NCI-H526 treated with DMSO at 0.1 percent for 48 hours (cell line): ENCODE results near the gene FABP3.
A peak's percentile ranks its signal among the peaks of the same experiment; 100 is the strongest.

Source experiments
- DNase-seq: peaks from one replicate; lab custom pipeline; 2025; lab: John Stamatoyannopoulos, UW

Gene FABP3

DNA sequence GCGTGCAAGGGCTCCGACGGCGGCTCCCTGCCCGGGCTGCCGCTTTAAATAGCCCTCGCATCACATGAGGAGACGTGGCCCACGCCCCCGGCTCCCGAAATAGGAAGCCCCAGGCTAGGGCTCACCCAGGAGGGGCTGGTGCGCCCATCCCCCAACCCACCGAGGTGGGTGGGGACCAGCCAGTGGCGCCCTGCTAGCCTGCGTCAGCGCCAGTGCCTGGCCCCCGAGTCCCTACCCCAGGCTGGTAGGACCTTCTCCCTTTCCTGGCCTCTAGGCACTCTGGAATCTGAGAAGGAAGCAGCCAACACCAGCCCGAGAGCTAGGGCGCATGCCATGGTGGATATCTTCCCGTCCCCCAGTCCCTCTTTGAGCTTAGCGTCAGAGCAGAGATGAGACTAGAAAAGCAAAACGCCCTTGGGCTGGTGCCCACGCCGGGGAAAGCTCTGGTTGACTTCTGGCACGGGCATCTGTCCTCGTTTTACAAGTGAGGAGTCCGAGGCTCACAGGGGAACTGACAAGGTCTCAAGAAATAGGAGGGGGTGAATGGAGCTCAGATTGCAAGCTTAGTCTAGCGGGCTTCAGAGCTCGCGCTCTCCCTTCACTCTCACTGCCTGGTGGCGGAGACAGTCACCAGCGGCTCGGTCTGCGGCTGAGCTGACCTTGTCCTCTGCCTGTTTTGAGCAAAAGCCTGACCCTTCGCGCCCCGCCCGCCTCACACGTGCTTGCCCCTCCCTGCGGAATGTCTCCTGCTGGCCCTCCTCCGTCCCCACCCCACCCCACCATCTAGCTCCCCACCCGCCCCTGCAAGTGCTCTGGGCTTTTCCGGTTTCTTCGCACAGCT lies at the start of gene FABP3:
Gene FABP3 (minus strand): TSS at position 21 of the 841 bp plus-strand sequence. CDS start 62 bp downstream, outside the sequence.
- peak; percentile 83 for DNase-seq

DNA sequence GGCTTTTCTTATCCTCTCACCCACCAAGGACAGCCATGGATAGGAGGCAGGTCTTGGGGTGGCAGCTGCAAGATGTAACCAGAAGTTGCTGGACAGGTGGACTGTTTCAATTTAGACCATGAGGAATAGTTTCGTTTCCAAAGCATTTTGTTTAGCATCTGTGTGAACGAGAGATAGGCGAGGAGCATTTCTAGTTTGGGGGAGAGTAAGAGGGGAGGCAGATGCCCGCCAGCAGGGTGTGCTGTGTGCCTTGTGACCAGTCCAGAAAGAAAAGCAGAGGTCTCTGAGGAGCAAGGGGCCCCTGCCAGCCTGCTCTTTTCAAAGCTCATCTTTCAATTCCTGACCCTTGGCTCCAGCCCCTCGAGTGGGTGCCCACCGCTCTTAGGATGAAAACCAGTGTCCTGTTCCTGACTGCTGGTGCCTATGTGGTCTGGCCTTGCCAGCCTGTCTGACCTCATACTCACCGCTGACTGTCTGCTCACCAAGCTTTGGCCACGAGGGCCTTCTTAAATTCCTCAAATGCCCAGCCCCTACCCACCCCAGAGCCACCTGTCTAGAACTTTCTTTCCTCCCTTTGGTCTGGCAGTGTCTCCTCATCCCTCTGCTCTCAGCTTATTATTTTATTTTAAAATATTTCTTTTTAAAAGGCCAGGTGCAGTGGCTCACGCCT lies 48.6 kb upstream of the FABP3 start:
- DNase-seq, result no peak

DNA sequence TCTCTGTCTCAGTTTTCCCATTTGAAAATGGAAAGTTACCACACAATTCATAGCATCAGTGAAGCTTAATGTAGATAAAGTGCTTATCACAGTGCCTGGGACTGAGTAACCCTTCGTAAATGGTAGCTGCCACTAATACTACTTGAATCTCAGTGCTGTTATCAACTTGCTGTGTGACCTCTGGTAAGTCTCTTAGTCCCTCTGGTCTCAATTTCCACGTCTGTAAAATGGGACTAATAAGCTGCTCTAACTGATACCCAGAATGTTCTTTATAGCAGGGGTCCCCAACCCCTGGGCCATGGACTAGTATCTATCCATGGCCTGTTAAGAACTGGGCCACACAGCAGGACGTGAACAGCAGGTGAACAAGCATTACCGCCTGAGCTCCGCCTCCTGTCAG lies 47.8 kb upstream of the FABP3 start:
- no peak for DNase-seq

DNA sequence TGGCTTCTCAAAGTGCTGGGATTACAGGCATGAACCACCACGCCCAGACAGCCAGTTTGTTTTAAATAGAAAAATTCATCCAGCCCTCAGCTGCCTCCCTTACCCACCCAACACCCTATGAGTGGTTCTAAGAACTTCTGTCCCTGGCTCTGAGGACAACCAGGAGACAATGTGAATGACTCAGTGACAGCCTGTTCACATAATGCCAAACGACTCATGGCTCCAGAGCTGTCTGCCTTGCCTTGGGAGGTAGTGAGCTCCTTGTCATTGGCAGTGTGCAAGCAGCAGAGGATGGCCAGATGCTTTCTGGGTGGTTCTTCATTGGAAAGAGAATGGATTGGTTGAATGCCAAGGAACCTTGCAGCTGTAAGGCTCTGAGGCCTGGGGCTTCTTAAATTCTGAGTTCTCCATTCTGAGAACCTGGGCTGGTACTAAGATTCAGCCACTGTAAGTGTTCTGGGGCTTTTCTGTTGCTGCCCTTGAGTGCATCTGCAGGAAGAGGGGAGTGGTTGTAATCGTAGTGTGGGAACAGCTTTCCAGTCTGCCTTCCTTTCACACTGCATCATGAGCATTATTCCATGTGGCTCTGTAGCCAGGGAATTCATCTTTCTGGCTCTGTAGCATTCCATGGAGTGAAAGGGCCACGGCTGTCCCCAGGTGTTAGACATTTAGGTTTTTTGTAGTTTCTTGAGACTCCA lies 45.9 kb upstream of the FABP3 start:
- DNase-seq, result no peak

DNA sequence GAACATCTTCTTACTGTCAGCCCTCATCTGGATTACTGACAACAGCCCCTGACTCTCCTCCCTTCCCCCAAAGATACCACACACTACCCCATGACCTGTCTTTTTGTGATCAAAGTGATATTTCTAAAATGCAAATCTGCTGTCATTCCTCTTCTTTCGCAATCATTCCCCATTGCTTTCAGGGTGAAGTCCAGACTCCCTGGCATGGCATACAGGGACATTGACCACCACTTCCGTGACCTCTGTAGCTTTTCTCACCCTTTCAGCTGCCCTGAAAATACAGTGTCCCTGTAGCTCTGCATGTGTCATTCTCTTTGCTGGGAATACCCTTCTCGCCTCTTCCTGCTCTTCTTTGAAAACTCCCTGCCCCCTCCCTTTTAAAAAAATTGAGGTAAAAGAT lies 44.3 kb upstream of the FABP3 start:
- DNase-seq, result no peak

DNA sequence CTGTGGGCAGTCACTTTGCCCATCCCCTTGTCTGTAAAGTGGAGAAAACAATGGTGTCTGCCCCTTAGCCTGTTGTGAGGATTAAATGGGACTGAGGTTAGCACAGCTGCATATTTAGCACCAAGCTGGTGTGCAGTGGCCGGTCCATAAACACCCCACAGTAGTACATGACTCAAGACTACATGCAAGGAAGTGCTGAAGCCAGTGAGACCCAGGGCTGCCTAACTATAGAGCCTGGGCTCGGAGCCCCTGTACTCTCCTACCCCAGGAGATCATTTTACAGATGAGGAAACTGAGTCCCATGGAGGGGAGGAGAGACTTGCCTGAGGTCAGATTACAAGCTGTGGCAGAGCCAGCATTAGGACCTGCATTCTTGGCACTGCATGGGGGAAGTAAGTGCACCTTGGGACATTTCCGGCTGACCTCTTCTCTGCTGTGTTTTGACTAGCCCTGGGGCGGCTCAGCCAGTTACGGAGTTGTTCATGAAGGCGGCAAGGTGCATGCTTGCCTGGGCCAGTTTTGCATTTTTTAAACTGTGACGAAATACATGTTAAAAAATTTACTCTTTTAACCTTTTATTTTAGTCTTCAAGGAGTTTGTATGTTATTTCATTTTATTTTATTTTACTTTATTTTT lies 43.3 kb upstream of the FABP3 start:
- DNase-seq, result no peak

DNA sequence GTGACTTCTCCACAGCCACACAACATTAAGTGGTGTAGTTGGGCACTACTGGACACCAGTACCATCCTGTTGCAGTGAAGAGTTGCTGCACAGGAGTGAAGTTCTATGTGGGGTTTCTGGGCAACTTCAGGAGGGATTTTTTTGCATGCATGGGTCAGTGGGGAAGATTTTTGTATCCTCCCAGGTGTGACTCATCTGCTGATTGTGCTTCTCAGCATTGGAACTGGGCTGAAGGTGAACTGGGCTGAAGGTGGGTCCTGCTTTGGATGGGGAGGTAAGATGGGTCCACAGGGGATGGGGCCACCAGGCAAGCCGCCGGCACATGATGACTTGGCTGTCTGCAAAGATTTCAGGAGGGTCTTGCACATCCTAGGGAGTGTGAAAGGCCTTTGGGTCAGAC lies 42.8 kb upstream of the FABP3 start:
- no peak for DNase-seq

DNA sequence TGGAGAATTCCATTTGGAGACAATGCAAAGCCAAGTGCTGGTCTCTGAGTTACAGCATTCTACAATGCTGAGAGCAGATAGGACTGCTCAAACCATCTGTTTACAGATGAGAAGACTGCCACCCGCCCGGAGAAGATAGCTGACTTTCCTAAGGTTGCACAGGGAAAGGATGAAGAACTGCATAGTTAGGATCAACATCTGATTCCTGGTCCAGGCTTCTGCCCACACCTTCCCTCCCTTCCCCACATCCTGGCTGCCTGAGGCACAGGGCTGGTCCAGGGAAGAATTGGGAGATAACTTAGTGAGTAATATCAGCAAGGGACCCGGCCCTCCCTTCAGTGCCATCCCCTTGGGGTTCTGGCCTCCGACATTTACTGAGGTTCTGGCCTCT lies 42.1 kb upstream of the FABP3 start:
- no peak for DNase-seq

DNA sequence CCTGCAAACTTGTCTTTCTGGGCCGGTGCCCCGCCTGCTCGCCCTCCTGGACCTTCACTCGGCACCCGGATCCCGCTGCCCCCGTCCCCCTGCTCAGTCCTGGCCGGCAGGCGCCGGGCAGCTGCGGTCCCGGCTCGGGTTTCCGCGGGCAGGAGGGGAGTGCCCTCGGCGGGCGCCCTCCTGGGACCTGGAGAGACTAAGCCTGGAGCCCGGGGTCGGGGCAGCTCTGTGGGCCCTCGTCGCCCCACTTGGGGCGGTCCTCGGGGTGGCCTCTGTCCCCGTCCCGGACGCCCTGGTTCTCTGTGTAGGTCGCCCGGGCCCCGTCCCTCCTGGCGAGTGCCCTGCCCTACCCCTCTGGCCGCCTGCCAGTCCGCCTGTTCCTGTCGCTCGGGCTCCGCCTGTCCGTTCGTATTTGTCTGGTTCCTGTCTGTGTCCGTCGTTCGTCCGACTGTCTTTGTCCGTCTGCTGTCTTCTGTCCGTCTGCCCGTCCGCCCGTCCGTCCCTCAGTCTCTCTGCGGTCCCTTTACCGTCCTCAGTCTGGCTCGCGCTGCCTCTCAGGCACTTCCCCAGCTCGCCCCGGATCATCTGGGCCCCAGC lies 40.6 kb upstream of the FABP3 start:
- peak; percentile 21 for DNase-seq

DNA sequence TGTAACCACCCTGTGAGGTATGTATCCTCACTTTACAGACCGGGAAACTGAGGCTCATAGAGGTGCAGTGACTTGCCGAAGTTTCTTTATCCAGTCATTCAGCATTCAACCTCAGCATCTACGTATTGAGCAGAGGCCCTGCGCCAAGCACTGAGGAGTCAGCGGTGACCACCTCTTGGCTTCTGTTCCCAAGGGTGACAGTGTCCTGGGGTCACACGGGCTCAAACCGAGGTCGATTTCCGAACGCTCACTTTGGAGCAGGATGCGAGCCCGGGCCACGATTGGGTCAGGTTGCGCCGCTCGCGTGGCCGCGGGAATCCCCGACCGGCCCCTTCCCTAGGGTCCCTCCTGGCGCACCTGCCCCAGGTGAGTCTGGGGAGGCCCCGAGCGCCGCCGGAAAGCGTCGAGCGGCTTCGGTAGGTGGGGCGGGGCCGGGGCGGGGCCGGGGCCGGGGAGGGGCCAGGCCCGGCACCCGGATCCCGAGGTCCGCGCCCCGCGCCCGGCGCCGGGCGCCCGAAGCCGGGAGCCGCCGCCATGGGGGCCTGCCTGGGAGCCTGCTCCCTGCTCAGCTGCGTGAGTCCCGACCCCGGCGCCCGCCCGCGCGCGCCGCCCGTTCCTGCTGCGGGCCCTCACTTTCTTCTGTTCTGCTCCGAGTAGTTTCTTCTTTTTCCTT lies 40.0 kb upstream of the FABP3 start, which contains the start of gene SERINC2:
Gene SERINC2 (plus strand): TSS at position 482 of the 673 bp plus-strand sequence. CDS start 53 bp downstream, at position 535.
- no peak for DNase-seq

DNA sequence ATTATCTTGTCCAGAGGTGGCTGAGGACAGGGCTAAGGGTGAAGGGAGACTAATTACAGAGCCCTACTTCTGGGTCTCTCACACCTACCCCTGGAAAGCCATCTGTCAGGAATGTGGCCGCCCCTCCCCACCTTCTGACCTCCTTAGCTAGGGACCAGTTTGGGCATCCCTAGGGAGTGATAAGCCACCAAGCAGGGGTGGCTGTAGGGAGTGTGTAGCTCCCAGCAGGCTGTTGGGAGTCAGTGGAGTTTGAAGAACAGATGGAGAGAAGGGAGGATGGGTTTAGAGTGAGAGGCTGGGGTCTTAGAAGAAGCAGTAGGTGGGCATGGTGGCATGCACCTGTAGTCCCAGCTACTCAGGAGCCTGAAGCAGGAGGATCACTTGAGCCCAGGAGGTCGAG lies 39.3 kb upstream of the FABP3 start:
- DNase-seq, result no peak

DNA sequence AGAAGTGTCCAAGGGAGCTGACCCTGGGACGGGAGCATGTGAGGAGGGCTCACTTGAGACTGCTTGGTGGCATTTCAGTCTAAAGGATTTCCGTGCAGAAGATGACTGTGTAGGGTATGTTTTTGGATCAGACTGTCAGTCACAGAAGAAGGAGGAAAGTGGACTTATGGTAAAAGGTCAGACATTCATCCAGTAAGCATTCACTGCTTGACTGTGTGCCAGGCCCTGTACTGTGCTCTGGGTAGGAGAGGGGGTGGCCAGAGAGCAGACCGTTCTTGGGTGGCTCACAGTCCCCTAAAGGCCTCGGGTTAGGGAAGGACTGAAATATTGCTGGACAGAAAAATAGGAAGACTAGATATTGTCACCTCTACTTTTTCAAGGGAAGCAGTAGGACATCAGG lies 38.0 kb upstream of the FABP3 start:
- DNase-seq, result no peak

DNA sequence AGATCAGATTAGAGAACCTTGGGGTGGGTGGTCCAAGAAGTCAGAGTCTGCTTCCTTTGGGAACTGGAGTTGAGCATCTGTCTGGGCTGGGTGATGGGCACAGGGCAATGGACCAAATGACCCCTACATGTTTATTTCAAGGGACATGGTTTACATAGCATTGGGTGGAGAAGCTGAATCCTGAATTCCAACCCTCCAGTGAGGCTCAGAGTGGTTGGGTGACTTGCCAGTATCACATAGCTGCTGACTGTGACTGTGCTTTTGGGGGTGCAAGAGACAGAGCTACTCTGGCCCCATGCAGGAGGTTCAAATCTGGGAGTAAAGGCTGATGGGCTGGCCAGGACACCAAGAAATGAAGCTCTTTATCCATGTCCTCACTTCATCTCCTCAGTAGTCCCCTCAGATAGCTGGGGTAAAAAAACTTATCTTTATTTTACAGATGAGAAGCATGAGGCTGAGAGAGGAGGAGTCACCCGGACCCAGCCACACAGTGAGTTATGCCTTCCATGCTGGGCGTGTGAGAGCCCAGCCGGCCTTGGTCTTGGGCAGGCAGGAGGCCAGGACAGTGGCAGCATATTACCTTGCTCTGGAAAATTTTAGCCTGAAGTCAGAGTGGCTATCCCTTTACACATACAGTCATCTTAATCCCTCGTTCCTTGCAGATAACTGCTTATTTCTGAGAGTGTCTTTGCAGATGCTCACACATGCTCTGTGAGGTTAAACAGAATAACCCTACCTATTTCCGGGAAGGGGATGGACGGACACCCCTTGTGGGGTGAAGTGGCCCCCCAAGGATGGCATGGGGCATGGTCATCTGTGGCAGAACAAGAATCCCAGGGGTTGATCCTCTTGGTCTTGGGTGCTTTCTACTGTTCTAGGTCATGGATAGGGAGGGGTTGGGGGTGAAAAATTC lies 37.3 kb upstream of the FABP3 start:
- DNase-seq, result no peak

DNA sequence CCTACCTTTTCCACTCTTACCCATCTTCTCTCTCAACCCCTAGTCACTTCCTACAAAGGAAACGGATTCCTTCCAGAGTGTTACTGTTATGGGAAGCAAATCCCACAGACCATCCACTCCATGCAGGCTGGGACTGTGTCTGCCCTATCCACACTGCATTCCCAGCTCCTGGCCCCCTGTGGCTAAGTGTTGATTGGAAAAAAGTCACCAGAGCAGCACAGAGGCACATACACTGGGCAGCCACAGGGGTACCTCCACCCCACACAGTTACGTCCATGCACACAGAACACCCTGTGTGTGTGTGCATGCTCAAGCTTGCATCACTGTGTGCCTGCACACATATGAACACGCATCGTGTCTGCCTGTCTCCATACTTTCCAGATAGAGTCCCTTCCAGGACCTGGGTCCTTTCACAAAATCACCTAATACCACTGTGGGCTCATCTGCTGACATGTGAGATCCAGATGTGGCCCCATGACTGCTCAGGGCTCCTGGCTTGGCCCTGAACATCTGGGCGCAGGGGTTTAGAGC lies 36.0 kb upstream of the FABP3 start:
- no peak for DNase-seq

DNA sequence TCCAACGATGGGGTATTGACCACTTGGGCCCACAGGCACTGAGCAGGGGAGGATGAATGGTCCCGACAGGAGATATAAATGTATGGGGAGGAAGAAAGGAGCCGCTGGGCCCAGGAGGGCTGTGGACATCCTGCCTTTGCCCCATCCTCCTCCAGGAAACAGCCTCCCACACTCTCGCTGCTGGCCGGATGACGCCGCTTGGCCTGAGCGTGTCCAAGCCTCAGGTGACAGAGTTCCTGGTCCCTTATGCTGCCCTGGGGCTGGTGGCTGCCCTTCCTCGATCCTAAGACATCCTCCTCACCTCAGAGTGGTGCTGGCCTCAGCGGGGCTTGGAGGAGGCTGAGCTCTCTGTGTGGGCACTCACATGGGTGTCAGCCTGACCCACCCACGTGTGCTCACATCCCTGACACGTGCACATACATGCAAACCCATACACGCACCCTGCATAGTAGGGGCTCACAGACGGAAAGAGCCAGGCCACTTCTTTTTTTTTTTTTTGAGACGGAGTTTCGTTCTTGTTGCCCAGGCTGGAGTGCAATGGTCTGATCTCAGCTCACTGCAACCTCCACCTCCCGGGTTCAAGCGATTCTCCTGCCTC lies 34.3 kb upstream of the FABP3 start:
- no peak for DNase-seq

DNA sequence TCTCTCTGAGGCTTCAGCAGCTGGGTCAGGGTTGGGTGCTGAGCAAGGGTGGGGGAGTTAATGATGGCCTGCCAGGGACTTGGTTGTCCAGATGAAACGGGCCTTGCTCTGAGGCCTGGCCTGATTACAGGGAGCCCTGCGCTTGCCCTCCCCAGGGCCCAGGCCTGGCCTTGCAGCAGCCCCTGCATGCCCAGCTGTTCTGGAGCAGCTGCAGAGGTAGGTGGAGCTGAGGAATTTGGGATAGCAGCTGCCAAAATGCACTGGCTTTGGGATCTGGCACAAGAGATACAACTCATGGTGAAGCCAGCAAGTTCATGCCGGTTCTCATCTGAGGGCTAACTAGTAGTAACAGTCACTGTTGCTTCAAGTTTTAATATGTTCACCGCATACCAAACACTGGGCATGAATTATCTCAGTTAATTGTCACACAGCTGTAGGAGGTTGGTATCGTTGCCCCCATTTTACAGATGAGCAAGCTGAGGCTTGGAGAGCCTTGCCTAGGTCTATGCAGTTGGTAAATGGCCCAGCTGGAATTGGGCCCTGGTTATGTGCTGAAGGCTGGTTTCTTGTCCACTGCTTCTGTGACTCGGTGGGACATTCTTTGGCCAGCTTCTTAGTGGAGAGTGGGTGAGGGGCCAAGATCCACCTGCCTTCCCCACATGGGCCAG lies 32.8 kb upstream of the FABP3 start:
- no peak for DNase-seq

DNA sequence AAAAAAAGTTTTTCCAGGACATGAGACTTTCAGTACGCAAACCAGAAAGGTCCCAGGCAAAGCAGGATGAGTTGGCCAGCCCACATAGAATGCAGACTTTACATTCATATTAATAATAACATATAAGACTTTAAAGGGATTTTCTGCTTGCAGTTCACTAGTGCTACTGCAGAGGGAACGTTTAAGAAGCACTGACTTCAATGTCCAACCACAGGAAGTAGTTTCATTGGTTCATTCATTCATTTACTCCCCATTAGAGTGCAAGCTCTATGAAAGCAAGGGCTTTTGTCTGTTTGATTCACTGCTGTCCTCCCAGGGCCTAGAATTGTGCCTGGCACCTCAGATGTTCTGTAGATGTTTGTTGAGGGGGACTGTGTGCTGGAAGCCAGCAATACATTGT lies 28.4 kb upstream of the FABP3 start:
- DNase-seq, result no peak

DNA sequence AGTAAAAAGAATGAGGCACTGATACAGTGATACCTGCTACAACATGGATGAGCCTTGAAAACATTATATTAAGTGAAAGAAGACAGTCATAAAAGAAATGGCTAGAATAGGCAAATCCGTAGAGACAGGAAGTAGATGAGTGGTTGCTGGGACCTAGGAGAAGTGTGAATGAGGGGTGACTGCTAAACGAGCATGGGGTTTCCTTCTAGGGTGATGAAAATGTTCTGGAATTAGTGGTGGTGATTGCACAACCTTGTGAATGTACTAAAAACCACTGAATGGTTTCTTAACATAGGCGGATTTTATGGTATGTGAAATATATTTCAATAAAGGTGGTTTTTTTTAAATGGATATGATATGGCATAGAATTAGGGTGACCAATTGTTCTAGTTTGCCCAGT lies 27.5 kb upstream of the FABP3 start:
- no peak for DNase-seq

DNA sequence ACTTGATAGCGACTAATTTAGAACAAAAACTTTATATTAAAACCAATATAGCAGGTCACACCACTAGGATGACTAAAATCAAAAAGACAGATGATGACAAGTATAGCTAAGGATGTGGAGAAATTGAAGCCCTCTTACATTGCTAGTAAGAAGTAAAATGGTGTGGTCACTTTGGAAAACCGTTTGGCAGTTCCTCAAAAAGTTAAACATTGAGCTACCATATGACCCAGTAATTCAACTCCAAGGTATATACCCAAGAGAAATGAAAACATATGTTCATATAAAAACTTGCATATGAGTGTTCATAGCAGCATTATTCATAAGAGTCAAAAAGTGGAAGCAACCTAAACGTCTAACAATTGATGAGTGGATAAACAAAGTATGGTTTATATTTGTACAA lies 27.1 kb upstream of the FABP3 start:
- no peak for DNase-seq
